WTC11 (cell line): Measurements from ENCODE around the gene GASK1A. TPM values are rescaled to one million over a fixed set of nuclear protein-coding genes. Genes with fewer than 3 reads are reported as not detected.

Experiments
- ATAC-seq: fragments of 200-7000 bp; cut with Tn5 transposase; 2 replicates; pipeline ENCODE4 v1.10.0; 2021; ENCODE audit warnings: mild to moderate bottlenecking, moderate library complexity
- CTCF ChIA-PET: fragments of 300-600 bp; sonication (Branson Sonifier 250); formaldehyde crosslinking; loops from one replicate; lab custom pipeline; 2021; ENCODE audit warnings: antibody characterized with exemption; lab: Charles Lee
- POLR2A ChIA-PET: fragments of 350-600 bp; sonication (Branson Sonifier 250); formaldehyde crosslinking; loops from one replicate; lab custom pipeline; 2021; ENCODE audit warnings: antibody characterized with exemption; lab: Charles Lee
- DNase-seq: peaks from one replicate; pipeline ENCODE4 v3.0.0; 2021; ENCODE audit warnings: low spot score
- H3K27ac Mint-ChIP-seq: 2 replicates; pipeline ENCODE4 v1.8.0; 2021; ENCODE audit warnings: mixed read lengths
- H3K27me3 Mint-ChIP-seq: 2 replicates; pipeline ENCODE4 v1.8.0; 2021; ENCODE audit warnings: low read depth, mild to moderate bottlenecking, moderate library complexity, mixed read lengths
- H3K36me3 Mint-ChIP-seq: 2 replicates; pipeline ENCODE4 v1.8.0; 2021; ENCODE audit warnings: mixed read lengths
- H3K4me1 Mint-ChIP-seq: 2 replicates; pipeline ENCODE4 v1.8.0; 2022; ENCODE audit warnings: mixed read lengths
- H3K4me3 Mint-ChIP-seq: 2 replicates; pipeline ENCODE4 v1.8.0; 2021; ENCODE audit warnings: mild to moderate bottlenecking, moderate library complexity, mixed read lengths
- H3K9me3 Mint-ChIP-seq: 2 replicates; pipeline ENCODE4 v1.8.0; 2021; ENCODE audit warnings: mixed read lengths
- ARID4B ChIP-seq: sonication (generic); formaldehyde crosslinking; IDR thresholded peaks from 2 replicates; pipeline ENCODE4 v1.8.0; 2023; ENCODE audit warnings: missing genetic modification reagents, mild to moderate bottlenecking, borderline replicate concordance
- E2F4 ChIP-seq: sonication (generic); formaldehyde crosslinking; IDR thresholded peaks from 2 replicates; pipeline ENCODE4 v1.8.1; 2022; ENCODE audit warnings: low read depth, mild to moderate bottlenecking, moderate library complexity, missing genetic modification reagents, borderline replicate concordance
- ESRRA ChIP-seq: sonication (generic); formaldehyde crosslinking; IDR thresholded peaks from 2 replicates; pipeline ENCODE4 v1.8.1; 2022; ENCODE audit warnings: mild to moderate bottlenecking, missing genetic modification reagents, borderline replicate concordance
- FOXK1 ChIP-seq: sonication (generic); formaldehyde crosslinking; IDR thresholded peaks from 2 replicates; pipeline ENCODE4 v1.8.0; 2022; ENCODE audit warnings: mild to moderate bottlenecking, moderate library complexity, missing genetic modification reagents
- FOXP1 ChIP-seq: sonication (generic); formaldehyde crosslinking; IDR thresholded peaks from 2 replicates; pipeline ENCODE4 v1.8.0; 2022; ENCODE audit warnings: missing genetic modification reagents, mild to moderate bottlenecking, moderate library complexity, borderline replicate concordance
- GRHL2 ChIP-seq: fragments of 250-450 bp; sonication (Bioruptor Pico); IDR thresholded peaks from 2 replicates; pipeline ENCODE4 v1.8.0; 2022; ENCODE audit warnings: mild to moderate bottlenecking, moderate library complexity; ENCODE audit not compliant: insufficient replicate concordance, severe bottlenecking
- MXD4 ChIP-seq: fragments of 250-450 bp; sonication (Bioruptor Pico); IDR thresholded peaks from 2 replicates; pipeline ENCODE4 v1.8.0; 2021; ENCODE audit warnings: mild to moderate bottlenecking, moderate library complexity, borderline replicate concordance
- SMAD3 ChIP-seq: sonication (generic); formaldehyde crosslinking; IDR thresholded peaks from 2 replicates; pipeline ENCODE4 v1.8.0; 2022; ENCODE audit warnings: missing genetic modification reagents, mild to moderate bottlenecking, borderline replicate concordance
- SMAD4 ChIP-seq: sonication (generic); formaldehyde crosslinking; IDR thresholded peaks from 2 replicates; pipeline ENCODE4 v1.8.0; 2022; ENCODE audit warnings: mild to moderate bottlenecking, missing genetic modification reagents
- TCF7 ChIP-seq: sonication (generic); formaldehyde crosslinking; IDR thresholded peaks from 2 replicates; pipeline ENCODE4 v1.8.0; 2022; ENCODE audit warnings: mild to moderate bottlenecking, low read depth, missing genetic modification reagents, moderate library complexity
- TEAD4 ChIP-seq: sonication (generic); formaldehyde crosslinking; IDR thresholded peaks from 2 replicates; pipeline ENCODE4 v1.8.0; 2022; ENCODE audit warnings: mild to moderate bottlenecking, missing genetic modification reagents
- ZBTB21 ChIP-seq: sonication (generic); formaldehyde crosslinking; IDR thresholded peaks from 2 replicates; pipeline ENCODE4 v1.8.1; 2023; ENCODE audit warnings: mild to moderate bottlenecking, missing genetic modification reagents, borderline replicate concordance
- ZNF281 ChIP-seq: sonication (generic); formaldehyde crosslinking; IDR thresholded peaks from 2 replicates; pipeline ENCODE4 v1.8.0; 2023; ENCODE audit warnings: mild to moderate bottlenecking, missing genetic modification reagents
- ZNF317 ChIP-seq: sonication (generic); formaldehyde crosslinking; IDR thresholded peaks from 2 replicates; pipeline ENCODE4 v1.8.1; 2023; ENCODE audit warnings: low read depth, mild to moderate bottlenecking, moderate library complexity, missing genetic modification reagents, borderline replicate concordance
- ZNF396 ChIP-seq: fragments of 250-450 bp; sonication (Bioruptor Pico); IDR thresholded peaks from 2 replicates; pipeline ENCODE4 v1.8.0; 2021; ENCODE audit warnings: mild to moderate bottlenecking, moderate library complexity, borderline replicate concordance
- ZNF671 ChIP-seq: fragments of 250-450 bp; sonication (Bioruptor Pico); IDR thresholded peaks from 2 replicates; pipeline ENCODE4 v1.8.0; 2021; ENCODE audit warnings: mild to moderate bottlenecking
- total RNA-seq: library from RNA; stranded (reverse); gene quantifications from 3 replicates; pipeline ENCODE4 v1.2.3, GENCODE V29; 2021
- TF ChIP-seq, protein P1 (sequence below): sonication (generic); formaldehyde crosslinking; IDR thresholded peaks from 2 replicates; pipeline ENCODE4 v1.8.1; 2023; ENCODE audit warnings: mild to moderate bottlenecking, missing genetic modification reagents, borderline replicate concordance
- TF ChIP-seq, protein P2 (sequence below): sonication (generic); formaldehyde crosslinking; conservative IDR thresholded peaks from 2 replicates; pipeline ENCODE4 v1.8.1; 2022; ENCODE audit warnings: mild to moderate bottlenecking, missing genetic modification reagents

GASK1A gene
- total RNA-seq, 1 experiment from 2014 or later = 9.6 TPM

DNA sequence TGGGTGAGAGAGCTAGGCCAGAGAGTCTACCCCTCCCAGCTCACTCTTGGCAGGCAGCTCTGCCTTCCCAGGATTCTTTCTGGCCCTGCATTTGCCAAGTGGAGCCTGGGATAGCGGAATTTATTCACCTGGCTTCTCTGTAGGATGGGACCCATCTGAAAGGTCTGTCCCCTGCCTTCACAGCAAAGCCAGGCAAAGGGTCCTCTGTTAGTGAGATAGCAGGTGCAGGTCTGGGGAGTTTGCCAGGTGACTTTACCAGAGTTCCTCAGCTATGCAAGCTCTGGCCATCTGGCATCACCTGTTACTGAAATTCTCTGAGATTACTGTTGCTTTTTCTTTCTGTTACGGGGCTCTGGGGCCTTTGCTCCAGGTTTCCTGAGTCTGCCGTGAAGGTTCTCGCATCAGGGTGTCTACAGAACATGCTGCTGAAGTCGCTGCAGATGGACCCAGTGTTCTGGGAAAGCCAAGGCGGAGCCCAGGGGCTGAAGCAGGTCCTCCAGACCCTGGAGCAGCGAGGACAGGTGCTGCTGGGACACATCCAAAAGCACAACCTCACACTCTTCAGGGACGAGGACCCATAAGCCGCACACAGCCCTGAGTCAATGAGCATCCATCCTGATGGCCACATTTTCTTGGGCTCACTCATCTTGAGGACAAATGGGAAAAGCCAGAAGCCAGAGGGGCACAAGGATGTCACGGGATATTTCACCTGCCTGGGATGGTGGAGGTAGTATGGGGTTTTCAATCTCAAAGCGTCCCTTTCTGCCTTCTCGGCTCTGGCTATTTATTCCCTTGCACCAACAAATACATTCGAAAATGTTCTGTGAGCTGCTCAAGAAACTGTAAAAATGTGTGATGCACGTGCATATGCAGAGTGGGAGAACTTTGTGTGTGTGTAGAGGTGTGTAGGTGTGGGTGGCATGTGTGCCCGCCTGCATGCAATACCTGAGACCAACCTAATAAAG is 77.0 kb downstream of the GASK1A start (continued):
- TF ChIP-seq ZNF281 (no peak), MXD4 (CRISPR knock-in tag) (no peak), SMAD4 (CRISPR knock-in tag) (no peak), ZNF317 (no peak)
- TF ChIP-seq, protein P1, sequence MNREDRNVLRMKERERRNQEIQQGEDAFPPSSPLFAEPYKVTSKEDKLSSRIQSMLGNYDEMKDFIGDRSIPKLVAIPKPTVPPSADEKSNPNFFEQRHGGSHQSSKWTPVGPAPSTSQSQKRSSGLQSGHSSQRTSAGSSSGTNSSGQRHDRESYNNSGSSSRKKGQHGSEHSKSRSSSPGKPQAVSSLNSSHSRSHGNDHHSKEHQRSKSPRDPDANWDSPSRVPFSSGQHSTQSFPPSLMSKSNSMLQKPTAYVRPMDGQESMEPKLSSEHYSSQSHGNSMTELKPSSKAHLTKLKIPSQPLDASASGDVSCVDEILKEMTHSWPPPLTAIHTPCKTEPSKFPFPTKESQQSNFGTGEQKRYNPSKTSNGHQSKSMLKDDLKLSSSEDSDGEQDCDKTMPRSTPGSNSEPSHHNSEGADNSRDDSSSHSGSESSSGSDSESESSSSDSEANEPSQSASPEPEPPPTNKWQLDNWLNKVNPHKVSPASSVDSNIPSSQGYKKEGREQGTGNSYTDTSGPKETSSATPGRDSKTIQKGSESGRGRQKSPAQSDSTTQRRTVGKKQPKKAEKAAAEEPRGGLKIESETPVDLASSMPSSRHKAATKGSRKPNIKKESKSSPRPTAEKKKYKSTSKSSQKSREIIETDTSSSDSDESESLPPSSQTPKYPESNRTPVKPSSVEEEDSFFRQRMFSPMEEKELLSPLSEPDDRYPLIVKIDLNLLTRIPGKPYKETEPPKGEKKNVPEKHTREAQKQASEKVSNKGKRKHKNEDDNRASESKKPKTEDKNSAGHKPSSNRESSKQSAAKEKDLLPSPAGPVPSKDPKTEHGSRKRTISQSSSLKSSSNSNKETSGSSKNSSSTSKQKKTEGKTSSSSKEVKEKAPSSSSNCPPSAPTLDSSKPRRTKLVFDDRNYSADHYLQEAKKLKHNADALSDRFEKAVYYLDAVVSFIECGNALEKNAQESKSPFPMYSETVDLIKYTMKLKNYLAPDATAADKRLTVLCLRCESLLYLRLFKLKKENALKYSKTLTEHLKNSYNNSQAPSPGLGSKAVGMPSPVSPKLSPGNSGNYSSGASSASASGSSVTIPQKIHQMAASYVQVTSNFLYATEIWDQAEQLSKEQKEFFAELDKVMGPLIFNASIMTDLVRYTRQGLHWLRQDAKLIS (CRISPR knock-in tag) = no peak
- TF ChIP-seq, protein P2, sequence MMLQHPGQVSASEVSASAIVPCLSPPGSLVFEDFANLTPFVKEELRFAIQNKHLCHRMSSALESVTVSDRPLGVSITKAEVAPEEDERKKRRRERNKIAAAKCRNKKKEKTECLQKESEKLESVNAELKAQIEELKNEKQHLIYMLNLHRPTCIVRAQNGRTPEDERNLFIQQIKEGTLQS (CRISPR knock-in tag) = no peak

DNA sequence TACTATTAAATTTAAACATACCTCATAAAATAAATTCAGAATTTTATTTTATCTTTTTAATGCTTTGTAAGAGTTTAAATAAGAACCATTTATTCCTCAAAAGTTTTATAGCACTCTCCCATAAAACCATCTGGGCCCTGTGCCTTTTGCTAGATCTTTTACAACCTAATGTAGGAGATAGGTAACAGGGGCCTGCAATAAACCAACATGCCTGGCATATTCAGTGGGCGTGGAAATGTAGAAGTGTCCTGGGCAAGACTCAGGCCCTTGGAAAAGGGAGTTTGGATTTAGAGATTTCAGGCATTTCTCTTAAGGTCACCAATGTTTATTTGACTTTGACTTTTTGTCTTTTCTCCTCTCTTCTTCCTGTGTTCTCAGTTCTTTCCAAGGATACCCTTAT is 80.3 kb downstream of the GASK1A start:
- no peak for DNase-seq
- H3K36me3 Mint-ChIP-seq = peaks cover 30% of the 10 kb centered on the region
- POLR2A ChIA-PET = no interaction called here
- no peak overlapping the region for H3K4me3 Mint-ChIP-seq
- CTCF ChIA-PET = interaction anchor here (1.3 kb wide), 2 partner anchors 12 to 98 kb away, joined by 5 to 6 read pairs; no protein-coding TSS in a partner anchor
- no peak overlapping the region for H3K27ac Mint-ChIP-seq
- peaks cover 8% of the 10 kb centered on the region; the same call in 1 of the 2 replicates for H3K27me3 Mint-ChIP-seq
- TF ChIP-seq SMAD4 (CRISPR knock-in tag) = no peak
- no peak for TF ChIP-seq FOXK1 (CRISPR knock-in tag)
- no peak for TF ChIP-seq ARID4B
- no peak for TF ChIP-seq E2F4 (CRISPR knock-in tag)
- TF ChIP-seq ZNF396 (CRISPR knock-in tag) = no peak
- TF ChIP-seq ESRRA = no peak
- no peak for TF ChIP-seq ZBTB21
- TF ChIP-seq GRHL2 = no peak
- no peak for TF ChIP-seq SMAD3
- TF ChIP-seq FOXP1 (CRISPR knock-in tag) = no peak
- no peak for TF ChIP-seq ZNF671
- no peak for TF ChIP-seq ZNF317
- TF ChIP-seq TCF7 (CRISPR knock-in tag) = no peak
- TF ChIP-seq MXD4 (CRISPR knock-in tag) = no peak
- TF ChIP-seq TEAD4 (CRISPR knock-in tag) = no peak
- TF ChIP-seq, all 79 proteins: peak for 0
- H3K9me3 Mint-ChIP-seq = peaks cover 24% of the 10 kb centered on the region
- ATAC-seq = no peak
- peaks cover 10% of the 10 kb centered on the region for H3K4me1 Mint-ChIP-seq
